MCF 10A (cell line): ENCODE results near the gene ZNF76. TPM values are rescaled to one million over a fixed set of nuclear protein-coding genes. Genes with fewer than 3 reads are reported as not detected.

Source experiments
- BruUV-seq: library from RNA; stranded (reverse); fragments of 400-500 nt; replicated peaks from 2 replicates; lab custom pipeline; 2021; lab: Mats Ljungman, UMichigan
- CTCF ChIA-PET: fragments of 300-600 bp; sonication (Branson Sonifier 250); formaldehyde crosslinking; extraction: SDS; loops from one replicate; lab custom pipeline; 2021; ENCODE audit warnings: antibody characterized with exemption, inconsistent platforms; lab: Yijun Ruan, JAX
- POLR2A ChIA-PET: fragments of 300-600, 350-650 bp; sonication (Branson Sonifier 250); formaldehyde crosslinking; extraction: SDS; loops from one replicate; lab custom pipeline; 2020; ENCODE audit warnings: antibody characterized with exemption, inconsistent platforms; lab: Yijun Ruan, JAX
- DNase-seq: peaks from one replicate; pipeline ENCODE4 v3.0.0-alpha.2; 2018; ENCODE audit not compliant: unreplicated experiment
- H3K27ac Mint-ChIP-seq: one replicate; pipeline ENCODE4 v1.8.0; 2022; ENCODE audit warnings: mild to moderate bottlenecking, low read depth, mixed read lengths; ENCODE audit not compliant: unreplicated experiment
- H3K27me3 Mint-ChIP-seq: one replicate; pipeline ENCODE4 v1.8.0; 2022; ENCODE audit warnings: mixed read lengths; ENCODE audit not compliant: insufficient read depth, unreplicated experiment
- H3K36me3 Mint-ChIP-seq: one replicate; pipeline ENCODE4 v1.8.0; 2022; ENCODE audit warnings: mild to moderate bottlenecking, moderate library complexity, mixed read lengths; ENCODE audit not compliant: insufficient read depth, unreplicated experiment
- H3K4me1 Mint-ChIP-seq: one replicate; pipeline ENCODE4 v1.8.0; 2022; ENCODE audit warnings: mixed read lengths; ENCODE audit not compliant: insufficient read depth, unreplicated experiment
- H3K4me3 Mint-ChIP-seq: one replicate; pipeline ENCODE4 v1.8.0; 2022; ENCODE audit warnings: mild to moderate bottlenecking, moderate library complexity, mixed read lengths; ENCODE audit not compliant: unreplicated experiment
- H3K9me3 Mint-ChIP-seq: one replicate; pipeline ENCODE4 v1.8.0; 2022; ENCODE audit warnings: mixed read lengths; ENCODE audit not compliant: unreplicated experiment
- intact Hi-C: fragments of 100-400 bp; cut with micrococcal nuclease; formaldehyde crosslinking; loops from 2 replicates; pipeline ENCODE4 v1.14.1; 2022
- total RNA-seq: library from RNA; stranded (reverse); gene quantifications from 2 replicates; pipeline ENCODE4 v1.2.3, GENCODE V29; 2022
- TF ChIP-seq, protein P1 (sequence below): fragments of 200-600 bp; IDR thresholded peaks from one replicate; pipeline ENCODE4 v1.8.0; 2022; ENCODE audit warnings: antibody characterized with exemption, mild to moderate bottlenecking; ENCODE audit not compliant: unreplicated experiment

Gene ZNF76
- total RNA-seq, 1 experiment from 2014 or later = 28.0 TPM

DNA sequence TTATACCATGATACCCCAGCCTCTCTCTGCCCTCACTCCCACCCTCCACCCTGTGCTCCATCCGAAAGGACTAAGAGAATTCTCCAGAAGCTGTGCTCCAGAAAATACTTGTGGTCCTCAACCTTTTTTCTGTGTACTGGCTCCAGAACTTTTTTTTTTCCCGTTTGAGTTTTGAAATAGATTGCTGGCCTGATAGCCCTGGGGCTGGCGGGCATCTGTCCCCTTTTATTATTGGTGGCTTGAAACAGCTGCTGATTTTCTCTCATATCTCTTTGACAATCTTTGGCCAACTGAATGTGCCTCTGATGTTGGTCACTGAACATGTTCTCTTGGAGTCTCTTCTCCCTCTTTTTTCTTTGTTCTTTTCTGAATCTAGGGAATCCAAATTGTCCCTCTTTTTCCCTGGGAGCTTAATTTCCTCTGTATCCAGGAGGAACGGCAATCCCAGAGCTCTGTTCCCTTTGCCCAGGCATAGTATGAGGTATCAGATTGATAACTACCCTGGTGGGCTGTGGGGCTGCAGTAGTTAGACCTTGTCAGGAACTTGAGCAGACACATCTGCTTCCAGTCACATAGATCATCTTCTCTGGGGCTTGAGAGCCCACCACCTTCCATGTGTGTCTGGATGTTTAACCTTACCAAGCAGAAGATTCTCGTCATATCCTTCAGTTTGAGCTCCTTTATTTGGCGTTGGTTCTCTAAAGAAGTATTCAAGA, 84.5 kb downstream of the ZNF76 start:
- Mint-ChIP-seq H3K9me3 (no peaks in the 10 kb centered on the region), H3K27ac (peak overlapping the region; percentile 95), H3K4me3 (peak overlapping the region; percentile 82), H3K36me3 (peaks cover 30% of the 10 kb centered on the region), H3K27me3 (peaks cover 5% of the 10 kb centered on the region), H3K4me1 (peaks cover 18% of the 10 kb centered on the region)
- BruUV-seq = no TSS peak
- ChIA-PET POLR2A (interaction anchor here (0.6 to 3.9 kb wide), 14 partner anchors 17 to 1674 kb away, joined by 3 to 41 read pairs (median 4); partner anchors contain the start of genes FANCE and RPL10A), CTCF (interaction anchor here (0.6 to 6.6 kb wide), 12 partner anchors 13 to 440 kb away, joined by 3 to 146 read pairs (median 4); partner anchors contain the start of genes DEF6, FANCE and RPL10A)
- DNase-seq = no peak
- intact Hi-C loops = loop anchor here (5.0 kb wide), 1 partner anchor 47 kb away; the partner anchor contains the start of gene DEF6
- TF ChIP-seq, protein P1, sequence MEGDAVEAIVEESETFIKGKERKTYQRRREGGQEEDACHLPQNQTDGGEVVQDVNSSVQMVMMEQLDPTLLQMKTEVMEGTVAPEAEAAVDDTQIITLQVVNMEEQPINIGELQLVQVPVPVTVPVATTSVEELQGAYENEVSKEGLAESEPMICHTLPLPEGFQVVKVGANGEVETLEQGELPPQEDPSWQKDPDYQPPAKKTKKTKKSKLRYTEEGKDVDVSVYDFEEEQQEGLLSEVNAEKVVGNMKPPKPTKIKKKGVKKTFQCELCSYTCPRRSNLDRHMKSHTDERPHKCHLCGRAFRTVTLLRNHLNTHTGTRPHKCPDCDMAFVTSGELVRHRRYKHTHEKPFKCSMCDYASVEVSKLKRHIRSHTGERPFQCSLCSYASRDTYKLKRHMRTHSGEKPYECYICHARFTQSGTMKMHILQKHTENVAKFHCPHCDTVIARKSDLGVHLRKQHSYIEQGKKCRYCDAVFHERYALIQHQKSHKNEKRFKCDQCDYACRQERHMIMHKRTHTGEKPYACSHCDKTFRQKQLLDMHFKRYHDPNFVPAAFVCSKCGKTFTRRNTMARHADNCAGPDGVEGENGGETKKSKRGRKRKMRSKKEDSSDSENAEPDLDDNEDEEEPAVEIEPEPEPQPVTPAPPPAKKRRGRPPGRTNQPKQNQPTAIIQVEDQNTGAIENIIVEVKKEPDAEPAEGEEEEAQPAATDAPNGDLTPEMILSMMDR = no peak

Other genes starting within 250 kb of the ZNF76 start
- gene TCP11, start 118.4 kb upstream of the ZNF76 start, total RNA-seq = not detected in 2 replicates
- gene SCUBE3, start 45.8 kb upstream of the ZNF76 start, total RNA-seq = not detected in 2 replicates
- 17.8 and 23.1 TPM in 2 replicates for gene DEF6, start 38.1 kb downstream of the ZNF76 start, total RNA-seq
- gene PPARD, start 82.8 kb downstream of the ZNF76 start, total RNA-seq = 13.8 and 16.8 TPM in 2 replicates
- 12.3 and 13.3 TPM in 2 replicates for gene FANCE, start 192.6 kb downstream of the ZNF76 start, total RNA-seq
- 2,403 and 2,457 TPM in 2 replicates for gene RPL10A, start 208.7 kb downstream of the ZNF76 start, total RNA-seq
- 11.1 and 13.3 TPM in 2 replicates for gene TEAD3, start 237.3 kb downstream of the ZNF76 start, total RNA-seq